Lung (tissue), 12 donors: ENCODE results near the gene RSPH1. TPM values are rescaled to one million over a fixed set of nuclear protein-coding genes. Genes with fewer than 3 reads are reported as not detected.
A peak's percentile ranks its signal among the peaks of the same experiment; 100 is the strongest.

Experiments
- ATAC-seq: fragments of 200-7000 bp; cut with Tn5 transposase; one replicate; pipeline ENCODE4 v1.9.1; 2020; ENCODE audit warnings: moderate number of reproducible peaks; ENCODE audit not compliant: insufficient read depth, low FRiP score
- DNase-seq, 3 donors: peaks; one replicate each; pipeline ENCODE4 v3.0.0-alpha.2; 2013 to 2017
- H3K27ac ChIP-seq, 2 donors: one replicate each; pipeline ENCODE4 v1.5.1; 2013; ENCODE audit warnings: mild to moderate bottlenecking in 2 of 2, moderate library complexity in 2 of 2, control low read depth in 1 of 2, inconsistent platforms in 1 of 2, low read depth in 1 of 2, low read length in 1 of 2
- H3K27me3 ChIP-seq, 3 donors: one replicate each; pipeline ENCODE4 v1.5.1; 2013; ENCODE audit warnings: low read length in 2 of 3; ENCODE audit not compliant: control insufficient read depth in 3 of 3, insufficient read depth in 3 of 3
- H3K36me3 ChIP-seq, 4 donors: one replicate each; pipeline ENCODE4 v1.5.1; 2013; ENCODE audit warnings: low read length in 4 of 4, mild to moderate bottlenecking in 1 of 4, moderate library complexity in 1 of 4; ENCODE audit not compliant: control insufficient read depth in 4 of 4, insufficient read depth in 4 of 4
- H3K4me1 ChIP-seq, 5 donors: one replicate each; pipeline ENCODE4 v1.5.1; 2013; ENCODE audit warnings: low read length in 5 of 5, mild to moderate bottlenecking in 2 of 5, moderate library complexity in 1 of 5; ENCODE audit not compliant: control insufficient read depth in 5 of 5, insufficient read depth in 5 of 5
- H3K4me3 ChIP-seq: one replicate; pipeline ENCODE4 v1.5.1; 2013; ENCODE audit warnings: mild to moderate bottlenecking, control low read depth, moderate library complexity
- H3K9ac ChIP-seq, 2 donors: one replicate each; pipeline ENCODE4 v1.5.1; 2013; ENCODE audit warnings: low read length in 2 of 2, control low read depth in 1 of 2; ENCODE audit not compliant: insufficient read depth in 1 of 2
- H3K9me3 ChIP-seq, 4 donors: one replicate each; pipeline ENCODE4 v1.5.1; 2013; ENCODE audit warnings: low read length in 3 of 4, mild to moderate bottlenecking in 1 of 4, moderate library complexity in 1 of 4; ENCODE audit not compliant: control insufficient read depth in 4 of 4, insufficient read depth in 3 of 4
- WGBS, 2 donors: extraction: QIAGEN DNeasy Blood & Tissue Kit; methylation state at CpG; one replicate each; pipeline ENCODE4 v1.1.7; 2013; 5-methylcytosine and 5-hydroxymethylcytosine counted together
- polyA plus RNA-seq, 2 donors: library from polyadenylated mRNA; stranded (reverse); fragments of 200-250 nt; gene quantifications; one replicate each; pipeline ENCODE4 v1.2.1, GENCODE V29; 2013
- total RNA-seq, 2 donors: library from RNA; depleted of rRNA in 1 of 2; stranded (reverse); fragments of >200 nt in 1 of 2; gene quantifications; one replicate each; pipeline ENCODE4 v1.2.1, GENCODE V29; 2014 to 2021
- TF ChIP-seq, protein P1 (sequence below): IDR thresholded peaks from 2 replicates; pipeline ENCODE4 v1.5.1; 2012; ENCODE audit warnings: mild to moderate bottlenecking; ENCODE audit errors: control extremely low read depth, extremely low read depth
- donor health status: control.
- donor health status: control.
- donor health status: Bipolar disorder and iron deficiency.
- donor health status: healthy.
- donor health status: DM: yes; HTN: yes; CAD: no.

RSPH1 gene
- total and polyA plus RNA-seq, 4 donors: 17.6 to 46.9 (median 27.7) TPM

GRCh38 chr21:42539931-42540343 lies 43.9 kb upstream of the RSPH1 start:
- no peak for DNase-seq

DNA sequence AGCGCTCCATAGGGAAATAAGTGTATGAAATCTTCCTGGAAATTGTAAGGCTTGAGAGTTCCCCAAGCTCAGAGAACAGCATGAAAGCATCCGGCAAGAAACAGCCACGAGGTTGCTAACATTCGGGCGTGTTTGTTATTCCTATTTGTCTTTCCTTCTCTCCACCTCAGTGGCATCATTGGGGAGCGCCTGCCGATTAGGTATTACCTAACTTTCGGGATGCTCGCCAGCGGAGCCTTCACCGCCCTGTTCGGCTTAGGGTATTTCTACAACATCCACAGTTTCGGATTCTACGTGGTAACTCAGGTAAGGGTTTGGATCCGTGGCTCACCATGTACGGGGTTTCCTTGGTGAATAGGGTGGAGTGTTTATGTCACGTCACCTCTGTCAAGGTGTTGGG lies 43.3 kb upstream of the RSPH1 start:
- Histone ChIP-seq H3K4me1 (peaks cover 0 to 5% (median 0%) of the 10 kb centered on the region in 5 donors), H3K4me3 (no peak overlapping the region), H3K27ac (no peak overlapping the region), H3K9me3 (no peaks in the 10 kb centered on the region), H3K27me3 (no peaks in the 10 kb centered on the region), H3K9ac (no peak overlapping the region), H3K36me3 (peaks cover 0 to 42% (median 0%) of the 10 kb centered on the region in 4 donors)
- TF ChIP-seq, protein P1, sequence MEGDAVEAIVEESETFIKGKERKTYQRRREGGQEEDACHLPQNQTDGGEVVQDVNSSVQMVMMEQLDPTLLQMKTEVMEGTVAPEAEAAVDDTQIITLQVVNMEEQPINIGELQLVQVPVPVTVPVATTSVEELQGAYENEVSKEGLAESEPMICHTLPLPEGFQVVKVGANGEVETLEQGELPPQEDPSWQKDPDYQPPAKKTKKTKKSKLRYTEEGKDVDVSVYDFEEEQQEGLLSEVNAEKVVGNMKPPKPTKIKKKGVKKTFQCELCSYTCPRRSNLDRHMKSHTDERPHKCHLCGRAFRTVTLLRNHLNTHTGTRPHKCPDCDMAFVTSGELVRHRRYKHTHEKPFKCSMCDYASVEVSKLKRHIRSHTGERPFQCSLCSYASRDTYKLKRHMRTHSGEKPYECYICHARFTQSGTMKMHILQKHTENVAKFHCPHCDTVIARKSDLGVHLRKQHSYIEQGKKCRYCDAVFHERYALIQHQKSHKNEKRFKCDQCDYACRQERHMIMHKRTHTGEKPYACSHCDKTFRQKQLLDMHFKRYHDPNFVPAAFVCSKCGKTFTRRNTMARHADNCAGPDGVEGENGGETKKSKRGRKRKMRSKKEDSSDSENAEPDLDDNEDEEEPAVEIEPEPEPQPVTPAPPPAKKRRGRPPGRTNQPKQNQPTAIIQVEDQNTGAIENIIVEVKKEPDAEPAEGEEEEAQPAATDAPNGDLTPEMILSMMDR: no peak
- WGBS, 2 donors: 82 to 93% methylated on average over 17 of the region's 17 CpGs
- ATAC-seq: peak; percentile 15
- DNase-seq: no peak

More at GRCh38 chr21:42539931-42540343, 43.9 kb upstream of the RSPH1 start:
- ATAC-seq: no peak
- TF ChIP-seq, protein P1: no peak
- Histone ChIP-seq H3K27me3 (no peaks in the 10 kb centered on the region), H3K9me3 (no peaks in the 10 kb centered on the region), H3K27ac (no peak overlapping the region), H3K36me3 (peaks cover 0 to 42% (median 0%) of the 10 kb centered on the region in 4 donors), H3K9ac (no peak overlapping the region), H3K4me3 (no peak overlapping the region), H3K4me1 (peaks cover 0 to 5% (median 0%) of the 10 kb centered on the region in 5 donors)
- 75 to 88% methylated on average over 7 of the region's 7 CpGs for WGBS, 2 donors

GRCh38 chr21:42538479-42539275 lies 42.7 kb upstream of the RSPH1 start:
- Histone ChIP-seq H3K9me3 (no peaks in the 10 kb centered on the region), H3K4me3 (no peak overlapping the region), H3K4me1 (peaks cover 0 to 5% (median 0%) of the 10 kb centered on the region in 5 donors), H3K9ac (no peak overlapping the region), H3K36me3 (peaks cover 0 to 39% (median 0%) of the 10 kb centered on the region in 4 donors), H3K27me3 (no peaks in the 10 kb centered on the region), H3K27ac (peak overlapping the region in 1 of 2 donors; percentile 37)
- TF ChIP-seq, protein P1: no peak
- DNase-seq (no peak), ATAC-seq (no peak)
- WGBS, 2 donors: 80 to 83% methylated on average over 10 of the region's 10 CpGs
